COLO668 (cell line): ENCODE results near the gene BCR.
"Not testable (repeated sequence)": the region's sequence is repeated elsewhere in the genome, so short reads cannot be mapped to it uniquely, and the experiment has no call there.

ENCODE experiments used
- DNase-seq: peaks from one replicate; lab custom pipeline; 2025; ENCODE audit not compliant: unreplicated experiment; lab: John Stamatoyannopoulos, UW

Gene BCR

GRCh38 chr22:23285734-23286133, 105.4 kb downstream of the BCR start:
- DNase-seq, result no peak

- DNase-seq, result no peak
These were observed 106.0 kb downstream of the BCR start for GRCh38 chr22:23286296-23286695.

- DNase-seq, result no peak
These were observed 107.1 kb downstream of the BCR start for GRCh38 chr22:23287136-23288095.

GRCh38 chr22:23288301-23289129, 108.2 kb downstream of the BCR start:
- DNase-seq, result no peak

GRCh38 chr22:23289130-23289503, 108.8 kb downstream of the BCR start:
- DNase-seq, result no peak

- peak; percentile 59 for DNase-seq
These were observed 109.8 kb downstream of the BCR start for GRCh38 chr22:23289851-23290724.

GRCh38 chr22:23291806-23292452, 111.6 kb downstream of the BCR start:
- no peak for DNase-seq

- DNase-seq, result no peak
These were observed 112.4 kb downstream of the BCR start for GRCh38 chr22:23292453-23293350.

GRCh38 chr22:23293720-23294119, 113.4 kb downstream of the BCR start:
- DNase-seq, result no peak

GRCh38 chr22:23294221-23294620, 113.9 kb downstream of the BCR start:
- no peak for DNase-seq

GRCh38 chr22:23300476-23300875, 120.2 kb downstream of the BCR start:
- DNase-seq, result no peak

- DNase-seq, result no peak
These were observed 121.3 kb downstream of the BCR start for GRCh38 chr22:23301591-23301990.

GRCh38 chr22:23302171-23303002, 122.1 kb downstream of the BCR start:
- no peak for DNase-seq

- DNase-seq, result no peak
These were observed 125.1 kb downstream of the BCR start for GRCh38 chr22:23305321-23305910.

- DNase-seq, result peak; percentile 5
These were observed 125.6 kb downstream of the BCR start for GRCh38 chr22:23305922-23306374.

- no peak for DNase-seq
These were observed 126.2 kb downstream of the BCR start for GRCh38 chr22:23306438-23306921.

GRCh38 chr22:23306926-23307325, 126.6 kb downstream of the BCR start:
- no peak for DNase-seq

- not testable (repeated sequence) for DNase-seq
These were observed 127.2 kb downstream of the BCR start for GRCh38 chr22:23307511-23307910.
